GM21390 (cell line): ENCODE data around the gene ANO1.

Experiments used
- ATAC-seq: cut with Tn5 transposase; IDR thresholded peaks from one replicate; pipeline ENCODE4 v1.9.1; 2021; ENCODE audit not compliant: unreplicated experiment

The ANO1 gene

DNA sequence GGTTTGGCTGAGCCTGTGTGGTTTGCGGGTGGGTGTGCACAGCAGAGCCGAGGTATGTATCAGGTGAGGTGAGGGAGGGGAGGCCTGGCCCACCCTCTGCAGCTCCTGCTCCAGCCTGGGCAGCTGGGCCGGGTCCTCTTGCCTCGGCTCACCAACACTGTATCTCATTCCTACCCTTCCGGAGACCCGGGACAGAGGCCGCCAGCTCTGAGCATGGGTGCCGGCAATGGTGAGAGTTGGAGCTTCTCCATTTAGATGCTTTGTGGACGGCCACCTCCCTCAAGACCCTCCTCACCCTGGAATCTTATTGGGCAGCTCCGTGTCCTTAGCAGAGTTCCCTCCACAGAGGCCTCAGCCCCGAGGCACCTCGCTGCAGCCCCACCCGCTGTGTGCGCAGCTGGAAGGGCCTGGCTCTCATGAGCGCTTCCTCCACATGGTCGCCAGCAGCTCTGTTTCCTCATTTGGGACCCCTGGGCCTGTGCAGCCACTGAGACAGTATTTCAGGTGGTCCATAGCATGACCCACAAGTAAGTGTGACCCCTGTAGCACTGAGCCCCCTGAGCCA is 55.7 kb downstream of the ANO1 start:
- no peak for ATAC-seq

DNA sequence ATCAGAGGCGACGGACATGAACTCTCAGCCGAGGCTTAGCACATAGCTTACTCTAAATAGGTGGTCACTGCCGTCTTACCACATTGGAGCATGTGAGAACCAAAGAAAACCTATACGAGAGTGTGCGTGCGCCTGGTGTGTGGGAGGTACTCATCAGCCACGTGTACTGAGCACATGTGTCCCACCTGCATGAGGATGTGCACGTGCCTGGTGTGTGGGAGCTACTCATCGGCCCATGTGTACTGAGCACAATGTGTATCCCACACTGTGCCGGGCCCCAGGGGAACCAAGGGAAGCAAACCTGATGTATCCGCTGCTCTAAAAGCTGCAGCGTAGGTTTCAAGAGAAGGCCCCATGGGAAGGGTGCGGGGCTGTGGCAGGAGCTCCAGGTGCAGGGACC is 56.4 kb downstream of the ANO1 start:
- ATAC-seq = no peak

DNA sequence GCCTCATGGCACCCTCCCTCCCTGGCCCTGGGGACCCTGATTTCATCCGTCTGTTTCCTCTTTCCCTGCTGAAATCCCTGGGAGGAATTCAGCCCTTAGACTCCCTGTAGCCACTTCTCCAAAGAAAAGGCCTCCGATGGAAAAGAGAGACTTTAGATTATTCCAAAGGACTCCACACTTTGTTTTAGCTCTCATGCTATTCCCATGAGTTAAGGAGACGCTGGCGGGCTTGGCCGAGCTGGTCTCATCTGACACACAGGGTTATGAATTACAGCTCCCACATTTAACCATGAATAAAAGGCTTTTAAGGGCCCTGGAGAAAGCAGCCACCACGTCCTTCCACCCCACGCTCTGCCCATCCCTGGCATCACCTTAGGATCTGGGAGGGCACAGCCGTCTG is 57.0 kb downstream of the ANO1 start:
- no peak for ATAC-seq

DNA sequence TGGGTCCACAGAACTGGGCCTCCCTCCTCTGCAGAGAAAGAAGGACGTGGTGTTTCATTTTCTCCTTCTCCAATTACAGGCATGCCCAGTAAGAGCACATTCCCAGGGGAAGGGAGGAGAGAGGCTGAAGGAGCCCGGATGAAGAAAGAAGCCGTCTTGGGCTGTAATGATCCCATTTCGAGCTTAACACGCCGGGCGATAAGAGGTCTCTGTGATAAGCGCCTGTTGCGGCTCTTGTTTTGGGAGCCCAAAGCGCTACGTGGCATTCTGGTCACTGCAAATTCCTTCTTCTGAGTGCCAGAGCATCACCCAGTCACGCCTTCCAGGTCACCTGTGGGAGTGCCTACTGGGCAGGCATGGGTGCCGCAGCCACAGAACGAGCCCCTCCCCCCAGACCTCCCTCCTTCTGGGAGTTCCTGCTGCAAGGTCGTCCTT is 57.5 kb downstream of the ANO1 start:
- no peak for ATAC-seq

DNA sequence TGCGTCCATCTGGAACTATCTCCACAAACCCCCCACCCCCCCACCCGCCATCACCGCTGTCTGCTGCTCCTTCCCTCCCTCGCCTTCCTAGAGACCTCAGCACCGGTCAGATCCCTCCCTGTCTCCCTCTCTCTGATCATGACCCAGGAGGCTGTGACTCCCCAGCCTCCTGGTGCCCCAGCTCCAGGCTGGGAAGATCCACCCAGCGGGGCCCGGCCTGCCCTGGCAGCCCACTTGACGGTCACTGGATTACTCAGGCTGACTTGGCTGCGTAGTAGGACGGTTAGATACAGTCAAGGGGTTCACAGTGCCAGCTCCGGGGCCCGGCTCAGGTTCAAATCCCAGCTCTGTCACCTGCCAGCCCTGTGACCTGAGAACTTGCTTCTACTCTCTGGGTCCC is 59.3 kb downstream of the ANO1 start:
- ATAC-seq = no peak

DNA sequence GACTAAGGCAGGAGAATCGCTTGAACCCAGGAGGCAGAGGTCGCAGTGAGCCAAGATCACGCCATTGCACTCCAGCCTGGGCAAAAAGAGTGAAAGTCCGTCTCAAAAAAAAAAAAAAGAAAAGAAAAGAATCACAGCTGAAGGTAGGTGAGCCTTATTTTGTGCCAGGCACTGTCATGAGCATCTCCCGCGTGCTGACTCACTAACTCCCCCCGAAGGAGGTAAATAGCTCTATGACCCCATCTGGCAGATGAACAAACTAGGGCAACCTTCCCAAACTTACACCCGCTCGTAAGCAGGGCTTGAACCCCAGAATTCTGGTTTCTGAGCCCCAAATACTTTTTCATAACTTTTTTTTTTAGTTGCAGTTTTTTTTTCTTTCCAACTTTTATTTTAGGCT is 60.3 kb downstream of the ANO1 start:
- no peak for ATAC-seq

DNA sequence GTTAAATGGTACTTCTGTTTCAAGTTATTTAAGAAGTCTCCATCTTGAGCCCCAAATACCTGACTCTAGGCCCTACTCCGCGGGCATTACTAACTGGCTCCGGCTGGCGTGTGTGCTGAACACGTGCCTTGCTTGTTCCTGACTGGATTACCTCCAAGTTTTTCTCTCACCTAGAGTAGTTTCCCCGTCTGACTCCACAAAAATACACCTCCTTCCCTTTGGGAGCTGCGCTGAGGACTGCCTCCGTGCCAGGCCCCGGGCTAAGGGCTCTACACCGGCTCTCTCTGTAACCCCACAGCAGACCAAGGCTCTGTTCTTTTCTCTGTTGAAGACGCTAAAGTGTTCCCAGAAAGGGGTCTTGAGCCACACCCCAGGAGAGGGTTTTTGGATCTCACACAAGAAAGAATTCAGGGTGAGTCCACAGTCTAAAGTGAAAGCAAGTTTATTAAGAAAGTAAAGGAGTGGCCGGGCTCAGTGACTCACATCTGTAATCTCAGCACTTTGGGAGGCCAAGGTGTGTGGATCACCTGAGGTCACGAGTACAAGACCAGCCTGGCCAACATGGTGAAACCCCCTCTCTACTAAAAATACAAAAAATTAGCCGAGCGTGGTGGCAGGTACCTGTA is 61.8 kb downstream of the ANO1 start:
- no peak for ATAC-seq

DNA sequence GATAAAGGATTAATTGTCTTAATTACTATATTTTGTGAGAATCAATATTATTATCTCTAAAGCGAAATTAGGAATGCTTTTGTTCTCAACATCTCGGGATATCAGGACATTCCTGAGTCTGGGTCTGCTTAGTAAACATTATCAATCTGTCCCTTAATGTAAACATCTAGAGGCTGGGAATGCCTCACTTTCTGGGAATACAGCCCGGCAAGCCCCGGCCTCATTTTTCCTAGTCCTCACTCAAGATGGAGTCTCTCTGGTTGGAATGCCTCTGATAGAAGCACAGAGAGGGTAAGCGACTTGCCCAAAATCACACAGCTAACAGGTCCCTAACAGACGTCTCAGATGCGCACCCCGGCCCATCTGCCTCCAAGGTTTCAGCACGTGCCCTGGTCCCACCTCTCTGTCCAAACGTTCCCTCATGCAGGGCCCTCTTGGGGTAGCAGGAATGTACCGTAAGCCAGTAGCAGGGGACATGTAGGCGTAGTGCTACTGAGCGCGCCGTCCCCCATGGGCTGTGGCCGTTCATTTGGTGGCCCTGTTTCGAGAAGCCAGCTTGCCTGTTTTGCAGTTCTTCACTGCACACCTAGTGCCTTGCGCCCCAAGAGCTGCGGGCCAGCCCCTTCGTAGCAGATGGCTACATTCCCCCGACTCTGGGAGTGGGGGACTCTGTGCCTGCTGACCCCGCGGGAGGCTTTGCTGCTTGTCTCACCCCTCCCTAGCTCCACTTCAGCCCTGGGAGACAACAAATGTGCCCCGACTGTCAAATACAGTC is 62.8 kb downstream of the ANO1 start:
- ATAC-seq = no peak

DNA sequence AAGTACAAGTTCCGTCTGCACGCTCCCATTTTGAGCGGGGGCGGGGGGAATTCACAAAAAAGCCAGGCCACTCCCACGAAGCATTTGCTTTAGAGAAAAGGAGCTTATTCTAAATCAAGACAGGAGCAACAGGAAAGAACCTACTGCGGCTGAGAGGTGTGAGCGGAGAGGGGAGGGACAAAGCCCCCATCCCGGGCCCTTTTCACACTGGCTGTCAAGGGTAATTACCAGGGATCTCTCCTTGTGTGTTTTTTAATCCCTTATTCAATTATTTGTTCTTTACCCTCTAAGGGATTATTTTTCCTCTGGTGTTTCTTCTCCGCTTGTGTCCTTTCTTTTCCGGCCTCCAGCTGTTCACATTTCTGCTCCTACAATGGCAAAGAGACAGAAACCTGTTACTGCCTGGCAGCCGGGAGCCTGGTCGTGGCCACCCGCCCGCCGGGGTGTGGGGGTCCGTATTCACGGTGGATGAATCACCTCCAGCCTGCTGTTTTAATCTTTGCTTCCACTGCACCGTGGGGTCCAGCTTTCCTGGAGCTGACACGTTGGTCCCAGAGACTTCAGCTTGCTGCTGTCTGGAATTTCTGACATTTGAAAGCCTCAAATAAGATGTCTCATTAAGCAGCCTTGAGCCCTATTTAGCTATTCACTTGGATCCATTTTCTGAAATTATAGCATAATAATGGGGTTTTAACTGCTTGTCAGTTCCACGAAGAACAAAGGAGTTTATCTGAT is 63.5 kb downstream of the ANO1 start:
- no peak for ATAC-seq

DNA sequence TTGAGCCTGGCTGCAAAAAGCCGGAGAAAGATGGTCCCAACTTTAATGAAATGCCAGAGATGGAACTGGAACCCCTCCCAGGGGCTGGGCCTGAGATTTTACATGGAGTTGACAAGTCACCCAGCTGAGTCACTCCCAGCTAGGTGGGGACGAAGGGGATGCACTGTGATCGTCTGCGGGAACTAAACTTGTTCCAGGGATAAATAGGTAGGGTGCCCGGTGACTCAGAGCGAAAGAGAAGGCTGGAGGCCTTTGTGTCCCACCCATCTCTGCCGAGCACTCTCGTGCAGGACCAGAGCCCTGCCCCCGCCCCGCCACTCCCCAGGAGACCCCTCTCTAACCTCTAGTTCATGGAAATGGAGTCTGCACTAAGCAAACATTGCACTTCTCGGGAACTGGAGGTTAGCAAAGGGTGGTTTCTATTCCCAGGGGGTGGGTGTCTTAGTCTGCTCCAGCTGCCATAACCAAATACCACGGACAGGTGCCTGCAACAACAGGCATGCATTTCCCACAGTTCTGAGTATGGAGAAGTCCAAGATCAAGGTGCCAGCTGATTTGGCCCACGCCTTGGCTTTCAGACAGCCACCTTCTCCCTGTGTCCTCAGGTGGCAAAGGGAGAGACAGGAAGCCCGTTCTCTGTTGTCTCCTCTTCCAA is 64.2 kb downstream of the ANO1 start:
- no peak for ATAC-seq

DNA sequence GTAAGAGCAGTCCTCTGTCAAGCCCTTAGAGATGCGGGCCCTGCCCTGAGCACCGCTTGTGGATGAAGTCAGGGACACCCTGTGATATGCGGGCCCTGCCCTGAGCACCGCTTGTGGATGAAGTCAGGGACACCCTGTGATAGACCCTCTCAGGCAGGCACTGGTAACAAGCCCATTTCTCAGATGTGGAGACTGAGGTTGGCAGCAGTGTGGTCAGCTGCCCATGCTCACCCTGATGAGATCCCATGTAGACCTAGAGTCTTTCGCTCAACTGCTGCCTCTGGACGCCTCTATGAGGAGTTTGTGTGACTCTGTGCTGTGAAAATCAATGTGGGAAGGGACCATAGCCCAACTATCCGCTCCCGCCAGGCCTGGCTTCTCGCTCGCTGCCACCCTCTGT is 66.1 kb downstream of the ANO1 start:
- ATAC-seq = no peak

DNA sequence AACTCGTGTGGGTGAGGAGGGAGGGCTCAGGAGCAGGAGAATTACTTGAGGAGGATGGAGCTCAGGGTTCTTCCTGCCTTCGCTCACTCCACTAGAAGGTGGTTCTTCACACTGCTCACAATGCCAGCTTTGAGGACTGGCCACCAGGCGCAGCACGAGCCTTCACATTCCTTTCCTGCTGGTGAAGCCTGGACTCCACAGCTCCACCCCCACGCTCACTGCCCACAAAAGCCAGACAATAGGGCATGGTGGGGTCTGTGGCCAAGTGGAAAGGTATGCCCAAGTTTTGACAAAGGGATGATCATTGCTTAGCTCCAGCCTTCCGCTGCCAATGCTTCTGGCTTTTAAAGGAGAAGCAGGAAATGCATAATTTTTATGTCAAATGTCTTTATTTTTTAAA is 67.0 kb downstream of the ANO1 start:
- no peak for ATAC-seq

DNA sequence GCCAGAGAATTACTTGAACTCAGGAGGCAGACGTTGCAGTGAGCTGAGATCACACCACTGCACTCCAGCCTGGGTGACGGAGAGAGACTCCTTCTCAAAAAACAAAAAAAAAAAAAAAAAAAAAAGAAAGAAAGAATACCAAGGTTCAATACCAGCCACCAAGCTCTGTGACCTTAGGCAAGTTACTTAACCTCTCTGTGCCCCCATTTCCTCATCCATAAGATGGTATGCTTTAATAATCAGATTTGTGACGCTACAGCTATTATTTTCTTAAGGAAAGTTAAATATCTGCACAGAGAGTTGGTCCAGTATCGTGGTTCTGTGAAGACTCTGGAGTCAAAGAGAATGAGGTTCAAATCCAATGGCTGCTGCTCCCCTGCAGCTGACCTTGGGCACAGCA is 67.7 kb downstream of the ANO1 start:
- no peak for ATAC-seq

DNA sequence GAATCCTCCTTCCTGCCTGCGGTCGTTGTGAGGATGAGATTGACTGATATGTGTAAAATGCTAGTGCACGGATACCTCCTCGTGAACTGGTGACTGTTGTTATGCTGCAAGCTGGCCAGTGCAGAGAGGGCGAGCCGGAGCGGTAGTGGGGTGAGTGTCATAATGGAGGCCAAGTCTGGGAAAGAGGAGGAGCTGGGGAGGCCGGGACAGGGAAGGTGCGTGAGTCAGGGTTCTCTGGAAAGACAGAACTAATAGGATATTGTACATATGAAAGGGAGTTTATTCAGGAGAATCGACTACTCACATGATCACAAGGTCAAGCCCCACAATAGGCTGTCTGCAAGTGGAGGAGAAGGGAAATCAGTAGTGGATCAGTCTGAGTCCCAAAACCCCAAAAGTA is 68.2 kb downstream of the ANO1 start:
- no peak for ATAC-seq

DNA sequence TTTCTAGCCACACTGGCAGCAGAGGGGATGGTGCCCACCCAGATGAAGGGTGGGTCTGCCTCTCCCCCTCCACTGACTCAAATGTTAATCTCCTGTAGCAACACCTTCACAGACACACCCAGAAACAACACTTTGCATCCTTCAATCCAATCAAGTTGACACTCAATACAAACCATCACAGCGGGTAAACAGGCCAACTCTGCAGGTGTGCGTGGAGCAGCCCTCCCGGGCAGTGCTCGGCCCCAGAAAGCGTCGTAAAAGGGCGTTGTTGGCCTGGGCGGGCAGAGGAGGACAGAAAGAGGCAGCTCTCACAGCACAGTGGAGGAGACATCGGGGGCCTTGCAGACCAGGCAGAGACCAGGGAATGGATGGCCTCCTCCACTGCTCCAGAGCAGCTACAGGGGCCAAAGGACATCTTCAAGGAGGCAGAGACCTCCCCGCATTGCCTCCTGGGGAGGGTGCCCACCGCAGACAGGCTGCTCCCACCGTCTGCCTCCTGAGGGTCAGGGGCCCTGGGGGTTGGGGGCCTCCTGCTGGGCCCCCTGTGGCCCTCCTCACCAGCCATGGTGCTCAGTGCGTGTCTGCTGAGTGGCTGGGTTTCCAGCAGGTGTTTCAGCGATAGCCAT is 68.9 kb downstream of the ANO1 start:
- no peak for ATAC-seq

DNA sequence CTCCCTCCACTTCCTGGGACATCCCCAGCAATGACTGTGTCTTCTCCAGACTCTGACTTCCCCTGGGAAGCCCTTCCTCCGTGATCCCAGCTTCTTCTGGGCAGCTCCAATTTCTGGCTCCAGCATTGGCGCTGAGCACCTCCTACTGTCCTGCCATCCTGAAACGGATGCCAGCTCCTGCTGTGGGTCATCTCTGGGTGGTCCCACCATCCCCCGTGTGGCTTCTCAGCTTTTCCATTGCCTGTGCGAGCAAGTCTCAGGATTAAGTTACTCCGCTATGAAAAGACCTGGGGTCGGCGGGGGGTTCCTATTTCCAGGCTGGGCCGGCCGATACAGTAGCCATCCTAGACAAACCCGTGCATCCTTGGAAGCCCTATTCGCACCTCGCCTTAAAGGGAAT is 69.6 kb downstream of the ANO1 start:
- ATAC-seq = no peak

DNA sequence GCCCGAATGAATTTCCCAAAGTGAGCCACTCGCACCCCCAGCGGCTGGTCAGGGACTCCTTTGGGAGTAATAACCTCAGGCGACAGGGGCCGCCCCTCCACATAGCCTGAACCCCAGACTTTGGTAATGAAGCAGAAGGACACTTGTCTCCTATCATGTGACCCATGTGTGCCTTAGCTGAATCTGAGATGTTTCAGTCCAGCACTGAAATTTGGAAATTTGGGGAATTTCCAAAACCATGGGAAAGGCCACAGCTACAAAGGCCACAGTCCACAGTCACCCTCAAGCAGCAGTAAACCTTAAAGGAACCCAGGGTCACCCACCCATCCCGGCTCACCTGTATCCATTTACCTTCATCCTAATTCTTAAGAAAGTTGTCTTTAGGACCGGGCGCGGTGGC is 73.6 kb downstream of the ANO1 start:
- no peak for ATAC-seq

DNA sequence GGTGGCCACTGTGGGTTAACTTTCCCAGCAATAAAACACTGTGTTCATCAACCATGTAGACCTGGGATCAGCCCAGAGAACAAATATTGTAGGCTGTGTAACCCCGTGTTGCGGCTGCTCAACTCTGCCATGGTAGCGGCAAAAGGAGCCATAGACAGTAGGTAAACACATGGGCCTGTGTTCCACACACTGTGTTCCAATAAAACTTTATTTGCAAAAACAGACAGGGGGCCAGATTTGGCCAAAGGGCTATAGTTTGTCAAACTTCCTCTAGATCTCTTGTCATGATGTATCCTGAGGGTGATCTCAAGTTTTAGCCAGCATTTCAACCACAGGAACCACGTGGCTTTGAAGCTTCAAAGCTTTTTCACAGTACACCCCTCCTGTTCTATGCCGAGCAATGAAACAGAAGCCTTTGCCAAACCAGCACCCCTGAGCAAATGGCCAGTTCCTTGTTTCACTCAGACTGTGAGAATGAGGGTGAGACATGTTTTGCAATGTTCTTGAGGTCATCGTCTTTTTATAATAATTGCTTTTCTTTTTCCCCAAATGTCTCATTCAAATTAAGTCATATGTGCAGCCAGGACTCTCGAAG is 75.1 kb downstream of the ANO1 start:
- no peak for ATAC-seq

DNA sequence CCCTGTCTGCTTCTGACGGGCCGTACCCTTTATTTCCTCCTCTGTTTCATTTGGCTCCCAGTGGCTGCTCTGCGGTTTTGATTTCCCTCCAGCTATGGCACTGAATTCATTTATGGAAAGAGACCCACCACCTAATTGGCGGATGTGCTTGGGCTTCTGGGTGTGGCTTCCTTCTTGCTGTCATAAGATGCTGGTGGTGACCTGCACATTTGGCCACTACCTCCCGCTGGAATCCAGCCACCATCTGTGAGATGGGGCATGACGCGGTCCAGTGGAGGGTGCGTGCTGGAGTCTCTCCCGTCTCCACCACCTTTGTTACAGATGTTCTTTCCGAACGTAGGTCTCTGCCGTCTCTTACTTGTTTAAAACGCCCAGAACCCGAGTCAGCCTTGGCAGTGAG is 77.3 kb downstream of the ANO1 start:
- ATAC-seq = no peak

DNA sequence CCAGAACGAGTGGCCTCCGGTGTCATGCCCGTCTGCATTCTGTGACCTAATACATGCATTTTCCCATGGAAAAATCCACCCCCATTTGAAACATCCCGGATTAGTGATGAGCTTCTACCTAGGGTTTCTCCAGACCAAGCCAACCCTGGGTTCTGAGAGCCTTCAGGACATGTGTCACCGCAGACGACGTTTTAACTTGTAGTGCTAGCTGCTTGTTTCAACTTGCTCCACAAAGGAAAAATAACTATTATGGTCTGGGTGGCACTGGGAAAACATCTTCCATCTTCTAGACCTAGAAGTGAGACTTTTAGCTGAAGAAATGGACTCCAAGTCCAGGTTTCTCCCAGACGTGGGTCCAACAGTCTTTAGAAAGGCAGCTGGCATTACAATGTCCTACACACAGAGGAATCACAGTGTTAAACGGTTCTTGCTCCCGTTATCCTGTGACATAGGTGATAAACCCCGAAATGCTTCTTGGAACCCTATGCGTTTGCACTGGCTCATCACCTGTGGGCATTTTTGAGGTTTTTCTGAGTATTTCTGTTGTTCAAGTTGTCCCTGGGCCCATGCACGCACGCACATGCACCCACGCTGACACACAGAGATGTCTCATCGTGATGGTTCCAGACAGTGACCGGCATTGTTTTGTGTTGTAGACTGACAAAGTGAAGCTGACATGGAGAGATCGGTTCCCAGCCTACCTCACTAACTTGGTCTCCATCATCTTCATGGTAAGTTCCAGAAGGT is 78.3 kb downstream of the ANO1 start:
- ATAC-seq = no peak
